Duodenal mucosa (tissue), 2 donors: ENCODE results near the gene WDFY3.

Experiments
- H3K27ac ChIP-seq: one replicate; pipeline ENCODE4 v1.7.0; 2013; ENCODE audit warnings: low read depth, low read length
- H3K27me3 ChIP-seq, 2 donors: one replicate each; pipeline ENCODE4 v1.7.0; 2013; ENCODE audit warnings: low read length in 2 of 2, control low read depth in 1 of 2; ENCODE audit not compliant: insufficient read depth in 2 of 2, control insufficient read depth in 1 of 2
- H3K36me3 ChIP-seq, 2 donors: one replicate each; pipeline ENCODE4 v1.7.0; 2013; ENCODE audit warnings: low read length in 2 of 2, control low read depth in 1 of 2; ENCODE audit not compliant: insufficient read depth in 2 of 2, control insufficient read depth in 1 of 2
- H3K4me1 ChIP-seq, 2 donors: one replicate each; pipeline ENCODE4 v1.7.0; 2013; ENCODE audit warnings: low read length in 2 of 2, control low read depth in 1 of 2; ENCODE audit not compliant: insufficient read depth in 2 of 2, control insufficient read depth in 1 of 2
- H3K4me3 ChIP-seq, 2 donors: one replicate each; pipeline ENCODE4 v1.7.0; 2013; ENCODE audit warnings: low read length in 2 of 2, low read depth in 1 of 2
- H3K9ac ChIP-seq, 2 donors: one replicate each; pipeline ENCODE4 v1.7.0; 2013; ENCODE audit warnings: low read length in 2 of 2, low read depth in 1 of 2
- H3K9me3 ChIP-seq, 2 donors: one replicate each; pipeline ENCODE4 v1.7.0; 2013; ENCODE audit warnings: low read length in 2 of 2, control low read depth in 1 of 2; ENCODE audit not compliant: control insufficient read depth in 1 of 2

Gene WDFY3

GRCh38 chr4:84626673-84627072, 339.8 kb downstream of the WDFY3 start:
- Histone ChIP-seq H3K4me1 (peaks cover 0 to 3% of the 10 kb centered on the region in 2 donors), H3K9me3 (no peaks in the 10 kb centered on the region), H3K9ac (no peak overlapping the region), H3K27ac (no peak overlapping the region), H3K4me3 (no peak overlapping the region), H3K27me3 (no peaks in the 10 kb centered on the region), H3K36me3 (peaks cover 0 to 12% of the 10 kb centered on the region in 2 donors)

- H3K4me3 ChIP-seq = no peak overlapping the region
- no peaks in the 10 kb centered on the region for H3K4me1 ChIP-seq
Observed at GRCh38 chr4:84623661-84624060, 342.8 kb downstream of the WDFY3 start.

GRCh38 chr4:84622959-84623358, 343.5 kb downstream of the WDFY3 start:
- Histone ChIP-seq H3K9me3 (no peaks in the 10 kb centered on the region), H3K27ac (no peak overlapping the region), H3K4me1 (no peaks in the 10 kb centered on the region), H3K9ac (no peak overlapping the region), H3K4me3 (no peak overlapping the region), H3K36me3 (peaks cover 0 to 15% of the 10 kb centered on the region in 2 donors), H3K27me3 (no peaks in the 10 kb centered on the region)

More at GRCh38 chr4:84623661-84624060, 342.8 kb downstream of the WDFY3 start:
- Histone ChIP-seq H3K9me3 (no peaks in the 10 kb centered on the region), H3K27ac (no peak overlapping the region), H3K27me3 (no peaks in the 10 kb centered on the region), H3K9ac (no peak overlapping the region), H3K36me3 (peaks cover 0 to 13% of the 10 kb centered on the region in 2 donors)
